ENCODE results near the gene TUBA1C. TPM values are rescaled to one million over a fixed set of nuclear protein-coding genes. Genes with fewer than 3 reads are reported as not detected.

TUBA1C gene
- total and polyA plus RNA-seq, 8 donors = 20.8 to 47.0 (median 33.7) TPM

DNA sequence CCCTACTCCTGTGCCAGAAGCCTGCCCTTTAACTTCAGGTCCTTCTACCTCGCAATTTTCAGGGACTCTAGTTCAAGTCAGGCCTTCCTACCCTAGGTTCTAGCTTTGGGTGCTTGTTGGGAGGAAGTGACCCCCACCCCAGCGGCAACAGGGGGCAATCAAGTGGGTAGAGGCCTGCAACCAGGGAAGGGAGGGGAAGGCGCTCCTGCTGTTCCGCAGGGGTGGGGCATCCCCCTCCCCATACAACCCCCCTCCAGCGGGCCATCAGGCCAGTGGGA is 29.9 kb downstream of the TUBA1C start:
- intact Hi-C loops (cut with DNase I) = no loop called here
- TF ChIP-seq, protein P1, sequence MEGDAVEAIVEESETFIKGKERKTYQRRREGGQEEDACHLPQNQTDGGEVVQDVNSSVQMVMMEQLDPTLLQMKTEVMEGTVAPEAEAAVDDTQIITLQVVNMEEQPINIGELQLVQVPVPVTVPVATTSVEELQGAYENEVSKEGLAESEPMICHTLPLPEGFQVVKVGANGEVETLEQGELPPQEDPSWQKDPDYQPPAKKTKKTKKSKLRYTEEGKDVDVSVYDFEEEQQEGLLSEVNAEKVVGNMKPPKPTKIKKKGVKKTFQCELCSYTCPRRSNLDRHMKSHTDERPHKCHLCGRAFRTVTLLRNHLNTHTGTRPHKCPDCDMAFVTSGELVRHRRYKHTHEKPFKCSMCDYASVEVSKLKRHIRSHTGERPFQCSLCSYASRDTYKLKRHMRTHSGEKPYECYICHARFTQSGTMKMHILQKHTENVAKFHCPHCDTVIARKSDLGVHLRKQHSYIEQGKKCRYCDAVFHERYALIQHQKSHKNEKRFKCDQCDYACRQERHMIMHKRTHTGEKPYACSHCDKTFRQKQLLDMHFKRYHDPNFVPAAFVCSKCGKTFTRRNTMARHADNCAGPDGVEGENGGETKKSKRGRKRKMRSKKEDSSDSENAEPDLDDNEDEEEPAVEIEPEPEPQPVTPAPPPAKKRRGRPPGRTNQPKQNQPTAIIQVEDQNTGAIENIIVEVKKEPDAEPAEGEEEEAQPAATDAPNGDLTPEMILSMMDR (IDR thresholded peaks at IDR 0.05) = no peak
- FAIRE-seq (no peak), DNase-seq (no peak), ATAC-seq (no peak)
- no peaks in the 10 kb centered on the region for H3K36me3 ChIP-seq
- 71 to 80% methylated on average over 5 of the region's 5 CpGs for WGBS, 2 donors
- H3K4me1 ChIP-seq = peaks cover 7 to 10% (median 7%) of the 10 kb centered on the region in 3 donors
- H3K9me3 ChIP-seq = no peaks in the 10 kb centered on the region
- no peak overlapping the region for H3K27ac ChIP-seq
- no peak overlapping the region for H3K4me3 ChIP-seq
- H3K27me3 ChIP-seq = peaks cover 0 to 15% (median 0%) of the 10 kb centered on the region in 4 donors

DNA sequence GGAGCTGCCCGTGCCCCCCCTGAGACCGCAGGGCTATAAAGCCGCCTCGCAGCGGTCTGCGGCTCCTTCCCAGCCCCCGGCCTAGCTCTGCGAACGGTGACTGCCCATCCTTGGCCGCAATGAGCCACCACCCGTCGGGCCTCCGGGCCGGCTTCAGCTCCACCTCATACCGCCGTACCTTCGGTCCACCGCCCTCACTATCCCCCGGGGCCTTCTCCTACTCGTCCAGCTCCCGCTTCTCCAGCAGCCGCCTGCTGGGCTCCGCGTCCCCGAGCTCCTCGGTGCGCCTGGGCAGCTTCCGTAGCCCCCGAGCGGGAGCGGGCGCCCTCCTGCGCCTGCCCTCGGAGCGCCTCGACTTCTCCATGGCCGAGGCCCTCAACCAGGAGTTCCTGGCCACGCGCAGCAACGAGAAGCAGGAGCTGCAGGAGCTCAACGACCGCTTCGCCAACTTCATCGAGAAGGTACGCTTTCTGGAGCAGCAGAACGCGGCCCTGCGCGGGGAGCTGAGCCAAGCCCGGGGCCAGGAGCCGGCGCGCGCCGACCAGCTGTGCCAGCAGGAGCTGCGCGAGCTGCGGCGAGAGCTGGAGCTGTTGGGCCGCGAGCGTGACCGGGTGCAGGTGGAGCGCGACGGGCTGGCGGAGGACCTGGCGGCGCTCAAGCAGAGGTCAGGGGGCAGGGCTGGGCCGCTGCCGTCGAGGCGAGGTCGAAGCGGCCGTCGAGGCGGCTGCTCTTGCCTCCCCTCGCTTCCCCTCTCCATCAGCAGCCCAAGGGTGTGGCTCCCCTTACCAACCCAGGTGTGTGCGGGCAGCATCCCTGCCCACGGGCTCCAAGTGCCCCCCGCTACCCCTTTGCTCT is 30.4 kb downstream of the TUBA1C start, which contains the start of gene PRPH:
TSS of gene PRPH (plus strand) at position 66 of the 855 bp plus-strand sequence. CDS start at position 120, 54 bp downstream.
- FAIRE-seq = no peak
- Histone ChIP-seq H3K27ac (no peak within 1 kb of the TSS), H3K36me3 (no peaks in the 10 kb centered on the region), H3K9me3 (no peaks in the 10 kb centered on the region), H3K4me1 (peaks cover 7 to 10% (median 7%) of the 10 kb centered on the region in 3 donors), H3K27me3 (peaks cover 0 to 15% (median 0%) of the 10 kb centered on the region in 4 donors), H3K4me3 (peak within 1 kb of the TSS in 1 of 4 donors; percentile 10)
- TF ChIP-seq, protein P1 (IDR thresholded peaks at IDR 0.05) = no peak
- ATAC-seq = peak in 1 of 4 donors; percentile 32
- 17 to 19% methylated on average over 76 to 82 of the region's 82 CpGs for whole genome bisulfite sequencing, 2 donors
- intact Hi-C loops (cut with DNase I) = no loop called here
- peak in 3 of 6 donors; percentile 39 to 76 (median 66) for DNase-seq

DNA sequence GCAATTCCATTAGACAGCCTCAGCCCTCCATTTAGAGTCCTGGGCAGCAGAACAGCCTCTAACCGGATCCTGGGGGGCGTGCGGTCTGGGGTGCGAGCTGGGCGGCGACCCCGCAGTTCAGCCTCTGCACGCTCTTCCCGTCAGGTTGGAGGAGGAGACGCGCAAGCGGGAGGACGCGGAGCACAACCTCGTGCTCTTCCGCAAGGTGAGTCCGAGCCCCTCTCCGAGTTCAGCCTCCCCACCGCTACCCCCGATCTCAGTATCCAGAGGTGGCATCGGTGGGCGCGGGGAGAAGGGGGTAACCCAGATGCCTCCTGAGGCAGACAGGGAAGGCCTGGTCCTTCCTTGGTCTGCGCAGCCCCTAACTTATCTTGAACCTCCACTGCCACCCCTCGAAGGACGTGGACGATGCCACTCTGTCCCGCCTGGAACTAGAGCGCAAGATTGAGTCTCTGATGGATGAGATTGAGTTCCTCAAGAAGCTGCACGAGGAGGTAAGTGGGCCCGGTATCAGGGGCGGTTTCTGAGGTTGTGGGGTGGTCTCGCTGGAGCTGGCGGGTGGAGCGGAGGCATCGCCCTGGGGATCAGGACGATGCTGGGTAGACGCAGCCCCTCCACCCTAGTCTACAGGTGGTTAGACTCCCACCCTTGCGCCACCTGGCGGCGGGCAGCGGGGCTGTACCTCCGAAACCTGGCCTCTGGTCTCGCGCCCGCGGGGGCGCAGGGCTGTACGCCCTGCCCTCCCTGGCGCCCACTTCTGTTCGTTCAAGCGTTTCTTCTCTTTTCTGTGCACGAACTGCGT is 31.4 kb downstream of the TUBA1C start:
- peak overlapping the region in 2 of 4 donors; percentile 27 to 30 for H3K4me3 ChIP-seq
- DNase-seq = peak in 5 of 6 donors; percentile 42 to 87 (median 73)
- H3K36me3 ChIP-seq = no peaks in the 10 kb centered on the region
- WGBS, 2 donors = 17 to 19% methylated on average over 46 to 54 of the region's 54 CpGs
- ATAC-seq = peak; percentile 80 to 86 (median 83)
- TF ChIP-seq, protein P1 (IDR thresholded peaks at IDR 0.05) = peak; percentile 70 to 81 (median 75)
- intact Hi-C loops (cut with DNase I) = no loop called here
- peaks cover 7 to 10% (median 7%) of the 10 kb centered on the region in 3 donors for H3K4me1 ChIP-seq
- no peak for FAIRE-seq
- H3K27ac ChIP-seq = no peak overlapping the region
- peaks cover 0 to 15% (median 0%) of the 10 kb centered on the region in 4 donors for H3K27me3 ChIP-seq
- no peaks in the 10 kb centered on the region for H3K9me3 ChIP-seq

DNA sequence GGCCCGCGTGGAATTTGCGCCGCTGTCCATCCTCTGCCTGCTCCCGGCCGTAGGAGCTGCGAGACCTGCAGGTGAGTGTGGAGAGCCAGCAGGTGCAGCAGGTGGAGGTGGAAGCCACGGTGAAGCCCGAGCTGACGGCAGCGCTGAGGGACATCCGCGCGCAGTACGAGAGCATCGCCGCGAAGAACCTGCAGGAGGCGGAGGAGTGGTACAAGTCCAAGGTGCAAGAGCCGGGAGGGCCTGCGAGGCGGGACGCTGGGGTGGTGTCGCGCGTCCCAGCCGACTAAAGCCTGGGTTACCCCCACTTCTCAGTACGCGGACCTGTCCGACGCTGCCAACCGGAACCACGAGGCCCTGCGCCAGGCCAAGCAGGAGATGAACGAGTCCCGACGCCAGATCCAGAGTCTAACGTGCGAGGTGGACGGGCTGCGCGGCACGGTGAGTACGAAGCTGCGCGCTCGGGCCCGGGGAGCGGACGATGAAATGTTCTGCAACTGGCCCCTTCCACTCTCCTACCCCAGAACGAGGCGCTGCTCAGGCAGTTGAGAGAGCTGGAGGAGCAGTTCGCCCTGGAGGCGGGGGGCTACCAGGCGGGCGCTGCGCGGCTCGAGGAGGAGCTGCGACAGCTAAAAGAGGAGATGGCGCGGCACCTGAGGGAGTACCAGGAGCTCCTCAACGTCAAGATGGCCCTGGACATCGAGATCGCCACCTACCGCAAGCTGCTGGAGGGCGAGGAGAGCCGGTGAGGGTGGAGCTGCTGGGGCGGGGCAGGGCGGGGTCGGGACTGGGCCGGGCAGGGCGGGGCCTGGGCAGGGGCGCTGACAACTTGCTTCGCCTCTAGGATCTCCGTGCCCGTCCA is 32.2 kb downstream of the TUBA1C start:
- no peak overlapping the region for H3K27ac ChIP-seq
- H3K4me3 ChIP-seq = peak overlapping the region in 2 of 4 donors; percentile 27 to 30
- intact Hi-C loops (cut with DNase I) = no loop called here
- H3K27me3 ChIP-seq = peaks cover 0 to 15% (median 0%) of the 10 kb centered on the region in 4 donors
- TF ChIP-seq, protein P1 (IDR thresholded peaks at IDR 0.05) = no peak
- peak; percentile 43 to 78 (median 52) for DNase-seq
- peaks cover 7 to 10% (median 7%) of the 10 kb centered on the region in 3 donors for H3K4me1 ChIP-seq
- H3K36me3 ChIP-seq = no peaks in the 10 kb centered on the region
- peak; percentile 73 to 84 (median 74) for ATAC-seq
- H3K9me3 ChIP-seq = no peaks in the 10 kb centered on the region
- no peak for FAIRE-seq
- WGBS, 2 donors = 2% methylated on average over 63 to 76 of the region's 77 CpGs

All from pancreas (tissue), 10 donors.